Caco-2 (cell line): ENCODE measurements around the gene ECEL1. TPM values are rescaled to one million over a fixed set of nuclear protein-coding genes. Genes with fewer than 3 reads are reported as not detected.

ENCODE experiments used
- BruUV-seq: library from RNA; stranded (reverse); fragments of 400-500 nt; replicated peaks from 2 replicates; lab custom pipeline; 2021; lab: Mats Ljungman, UMichigan
- CTCF ChIA-PET: fragments of 300-600 bp; sonication (Branson Sonifier 250); formaldehyde crosslinking; loops from one replicate; lab custom pipeline; 2022; ENCODE audit warnings: antibody characterized with exemption; lab: Charles Lee
- POLR2A ChIA-PET: fragments of 300-600 bp; sonication (Branson Sonifier 250); formaldehyde crosslinking; loops from one replicate; lab custom pipeline; 2022; ENCODE audit warnings: antibody characterized with exemption; lab: Charles Lee
- DNase-seq, 2 experiments: peaks; one replicate each; pipeline versions ENCODE4 v3.0.0 to v3.0.0-alpha.2; 2020 to 2022
- H3K27me3 ChIP-seq: replicated peaks from 2 replicates; pipeline ENCODE4 v1.6.0; 2011; ENCODE audit warnings: low read length; ENCODE audit not compliant: control insufficient read depth, insufficient read depth
- H3K36me3 ChIP-seq: 2 replicates; pipeline ENCODE4 v1.5.1; 2011; ENCODE audit warnings: low read length; ENCODE audit not compliant: control insufficient read depth, insufficient read depth
- H3K4me1 ChIP-seq: fragments of 250-450 bp; sonication (Bioruptor Pico); 2 replicates; pipeline ENCODE4 v1.5.1; 2020; ENCODE audit warnings: mild to moderate bottlenecking
- H3K4me3 ChIP-seq: 2 replicates; pipeline ENCODE4 v1.5.1; 2011; ENCODE audit warnings: low read depth, mild to moderate bottlenecking, control low read depth, low read length
- H3K9me3 ChIP-seq: fragments of 250-450 bp; sonication (Bioruptor Pico); 2 replicates; pipeline ENCODE4 v1.5.1; 2020; ENCODE audit warnings: mild to moderate bottlenecking, moderate library complexity
- H3K27ac Mint-ChIP-seq: one replicate; pipeline ENCODE4 v1.8.0; 2022; ENCODE audit warnings: mixed read lengths; ENCODE audit not compliant: unreplicated experiment
- H3K27me3 Mint-ChIP-seq: one replicate; pipeline ENCODE4 v1.8.0; 2022; ENCODE audit warnings: mixed read lengths; ENCODE audit not compliant: insufficient read depth, unreplicated experiment
- H3K36me3 Mint-ChIP-seq: one replicate; pipeline ENCODE4 v1.8.0; 2022; ENCODE audit warnings: mild to moderate bottlenecking, mixed read lengths; ENCODE audit not compliant: insufficient read depth, unreplicated experiment
- H3K4me1 Mint-ChIP-seq: one replicate; pipeline ENCODE4 v1.8.0; 2022; ENCODE audit warnings: low read depth, mixed read lengths; ENCODE audit not compliant: unreplicated experiment
- H3K4me3 Mint-ChIP-seq: one replicate; pipeline ENCODE4 v1.8.0; 2022; ENCODE audit warnings: mild to moderate bottlenecking, moderate library complexity, mixed read lengths; ENCODE audit not compliant: unreplicated experiment
- H3K9me3 Mint-ChIP-seq: one replicate; pipeline ENCODE4 v1.8.0; 2022; ENCODE audit warnings: mixed read lengths; ENCODE audit not compliant: unreplicated experiment
- CTCF ChIP-seq, 2 experiments: fragments of 200-600 bp in 1 of 2; IDR thresholded peaks; 1 replicate in 1 of 2; 2 replicates in 1 of 2; pipeline versions ENCODE4 v1.5.1 to v1.8.0; 2011 to 2022; ENCODE audit warnings: antibody characterized with exemption in 1 of 2, control low read depth in 1 of 2, inconsistent platforms in 1 of 2, low read depth in 1 of 2, low read length in 1 of 2, mild to moderate bottlenecking in 1 of 2, moderate library complexity in 1 of 2; ENCODE audit not compliant: insufficient read depth in 1 of 2, severe bottlenecking in 1 of 2, unreplicated experiment in 1 of 2
- intact Hi-C: fragments of 100-400 bp; cut with micrococcal nuclease; formaldehyde crosslinking; loops from one replicate; pipeline ENCODE4 v1.10.0; 2022; ENCODE audit not compliant: unreplicated experiment
- total RNA-seq: library from RNA; stranded (reverse); gene quantifications from 2 replicates; pipeline ENCODE4 v1.2.3, GENCODE V29; 2022

ECEL1 gene
- total RNA-seq, 1 experiment from 2014 or later = 6.4 TPM

GRCh38 chr2:232483923-232484627, 3.6 kb downstream of the ECEL1 start:
- no peak for DNase-seq
- Histone ChIP-seq H3K9me3 (no peaks in the 10 kb centered on the region), H3K4me3 (no peak overlapping the region), H3K27me3 (no peaks in the 10 kb centered on the region), H3K36me3 (no peaks in the 10 kb centered on the region), H3K4me1 (no peaks in the 10 kb centered on the region)
- ChIA-PET CTCF (no interaction called here), POLR2A (no interaction called here)
- no peak overlapping the region for H3K27ac Mint-ChIP-seq
- no peak for TF ChIP-seq CTCF (IDR thresholded peaks at IDR 0.05; ENCODE audit: insufficient read depth in 1 of 2, low read depth in 1 of 2, low read length in 1 of 2, severe bottlenecking in 1 of 2, unreplicated experiment in 1 of 2)
- BruUV-seq = no TSS peak
- intact Hi-C loops = no loop called here
- H3K4me3 Mint-ChIP-seq = no peak overlapping the region
- H3K36me3 Mint-ChIP-seq = no peaks in the 10 kb centered on the region
- H3K9me3 Mint-ChIP-seq = no peaks in the 10 kb centered on the region
- no peaks in the 10 kb centered on the region for H3K27me3 Mint-ChIP-seq
- no peaks in the 10 kb centered on the region for H3K4me1 Mint-ChIP-seq

- H3K27me3 Mint-ChIP-seq = no peaks in the 10 kb centered on the region
- no peaks in the 10 kb centered on the region for H3K27me3 ChIP-seq
Observed at GRCh38 chr2:232483311-232483922, 4.2 kb downstream of the ECEL1 start.

More at GRCh38 chr2:232483311-232483922, 4.2 kb downstream of the ECEL1 start:
- no peak overlapping the region for H3K27ac Mint-ChIP-seq
- H3K36me3 Mint-ChIP-seq = no peaks in the 10 kb centered on the region
- peak in 1 of 2 experiments; percentile 23 for DNase-seq
- no peaks in the 10 kb centered on the region for H3K36me3 ChIP-seq
- no TSS peak for BruUV-seq
- intact Hi-C loops = no loop called here
- no peak overlapping the region for H3K4me3 ChIP-seq
- no peaks in the 10 kb centered on the region for H3K9me3 ChIP-seq
- no peak for TF ChIP-seq CTCF (IDR thresholded peaks at IDR 0.05; ENCODE audit: insufficient read depth in 1 of 2, low read depth in 1 of 2, low read length in 1 of 2, severe bottlenecking in 1 of 2, unreplicated experiment in 1 of 2)
- no peaks in the 10 kb centered on the region for H3K4me1 Mint-ChIP-seq
- no peaks in the 10 kb centered on the region for H3K4me1 ChIP-seq
- CTCF ChIA-PET = no interaction called here
- H3K4me3 Mint-ChIP-seq = no peak overlapping the region
- POLR2A ChIA-PET = no interaction called here
- H3K9me3 Mint-ChIP-seq = no peaks in the 10 kb centered on the region
